ENCODE results near the gene ADGRD1.

ADGRD1 gene

DNA sequence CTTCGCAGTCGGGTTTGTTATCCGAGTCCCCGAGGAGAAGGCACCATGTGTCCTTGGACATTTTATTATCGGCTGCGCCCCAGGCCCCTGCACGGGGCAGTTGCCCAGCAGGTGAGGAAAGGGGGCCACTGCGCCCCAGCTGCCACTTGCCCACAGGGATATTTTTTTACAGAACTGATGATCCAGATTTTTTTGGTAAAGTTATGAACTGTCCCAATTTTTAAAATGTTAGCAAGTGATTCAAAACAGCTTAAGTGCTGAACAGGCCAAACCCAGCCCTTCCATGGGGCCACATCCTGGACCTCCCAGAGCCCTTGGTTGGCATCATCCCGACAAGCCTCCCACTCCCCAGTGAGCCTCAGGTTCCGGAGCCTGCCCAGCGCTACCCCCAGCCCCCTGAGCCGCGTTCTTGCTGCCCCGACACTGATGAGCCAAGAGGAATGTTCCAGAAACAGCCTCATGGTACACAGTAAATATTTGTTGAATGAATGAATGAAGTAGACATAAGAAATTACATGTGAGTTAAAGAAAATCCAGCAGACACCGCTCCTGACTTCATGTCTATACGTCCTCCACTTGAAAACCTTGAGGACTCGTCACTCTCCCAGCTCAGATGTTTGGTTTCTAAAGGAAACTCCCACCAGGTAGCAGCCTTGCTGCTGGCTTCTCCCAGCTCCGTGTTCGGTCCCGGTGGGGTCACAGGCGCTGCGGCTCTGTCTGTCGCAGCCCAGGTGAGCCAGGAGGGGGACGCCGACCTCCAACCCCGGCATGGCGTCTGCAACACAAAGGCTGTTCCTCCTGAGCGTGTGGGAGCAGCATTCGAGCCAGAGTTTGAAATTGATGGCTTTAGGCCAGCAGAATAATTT, 88.5 kb downstream of the ADGRD1 start:
- no peak for DNase-seq (ENCODE audit: low read depth)

DNA sequence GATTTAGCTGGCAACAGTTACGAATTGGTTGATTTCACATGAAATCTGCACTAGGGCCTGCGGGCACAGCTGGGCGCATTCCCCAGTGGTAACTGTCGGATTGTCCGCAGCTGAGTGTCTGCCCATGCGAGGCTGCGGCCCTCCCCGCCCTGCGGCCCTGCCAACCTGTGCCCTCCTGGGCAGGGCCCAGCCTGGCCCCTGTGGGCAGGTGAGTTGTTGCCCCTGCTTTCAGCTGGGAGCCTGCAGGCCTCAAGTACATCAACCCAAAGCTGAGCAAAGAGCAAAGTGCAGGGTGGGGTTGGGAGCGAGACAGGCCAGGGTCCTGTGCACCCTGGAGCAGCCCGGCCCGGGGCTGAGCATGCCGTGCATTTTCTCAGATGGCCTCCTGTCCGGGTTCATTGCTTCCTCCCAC, 89.1 kb downstream of the ADGRD1 start:
- DNase-seq (ENCODE audit: low read depth), result no peak

DNA sequence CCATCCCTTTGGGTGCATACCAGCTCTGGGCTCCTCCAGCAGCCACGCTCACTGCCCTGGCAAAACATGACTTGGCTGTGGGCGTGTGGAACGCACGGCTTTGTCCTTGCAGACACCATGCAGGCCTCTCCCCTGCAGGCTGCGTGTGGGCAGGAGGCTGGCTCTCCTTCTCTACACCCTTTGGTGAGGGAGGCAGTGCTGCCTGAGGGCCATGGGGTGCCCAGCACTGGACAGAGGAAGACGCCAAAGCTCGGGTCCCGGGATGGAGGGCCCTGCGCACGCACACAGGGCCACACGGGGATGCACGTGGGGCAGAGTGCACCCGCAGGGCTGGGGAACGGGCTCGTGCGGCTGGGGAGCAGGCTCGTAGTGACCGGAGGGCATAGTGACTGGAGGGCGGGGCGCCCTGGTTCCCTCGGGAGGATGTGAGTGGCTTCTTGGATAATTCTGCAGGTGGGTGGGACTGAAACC, 89.7 kb downstream of the ADGRD1 start:
- no peak for DNase-seq (ENCODE audit: low read depth)

DNA sequence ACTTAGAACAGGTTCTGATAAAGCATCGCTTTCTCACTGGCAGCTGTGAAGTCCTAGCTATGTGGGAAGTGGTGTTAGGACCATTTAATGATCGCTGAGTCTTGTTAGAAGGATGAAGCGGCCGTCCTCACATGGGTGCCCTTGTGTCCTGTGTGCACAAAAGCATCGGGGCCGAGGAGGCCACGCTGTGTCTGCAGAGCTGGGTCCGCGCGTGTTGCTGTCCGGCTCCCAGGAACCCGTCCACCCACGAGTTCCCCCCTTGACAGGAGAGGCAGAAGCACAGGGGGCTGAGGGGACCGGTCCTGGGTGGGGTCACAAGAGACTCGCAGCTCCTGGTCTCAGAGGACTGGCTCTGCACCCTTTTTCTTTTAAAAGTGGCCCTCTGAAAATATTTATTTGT, 90.4 kb downstream of the ADGRD1 start:
- no peak for DNase-seq (ENCODE audit: low read depth)

DNA sequence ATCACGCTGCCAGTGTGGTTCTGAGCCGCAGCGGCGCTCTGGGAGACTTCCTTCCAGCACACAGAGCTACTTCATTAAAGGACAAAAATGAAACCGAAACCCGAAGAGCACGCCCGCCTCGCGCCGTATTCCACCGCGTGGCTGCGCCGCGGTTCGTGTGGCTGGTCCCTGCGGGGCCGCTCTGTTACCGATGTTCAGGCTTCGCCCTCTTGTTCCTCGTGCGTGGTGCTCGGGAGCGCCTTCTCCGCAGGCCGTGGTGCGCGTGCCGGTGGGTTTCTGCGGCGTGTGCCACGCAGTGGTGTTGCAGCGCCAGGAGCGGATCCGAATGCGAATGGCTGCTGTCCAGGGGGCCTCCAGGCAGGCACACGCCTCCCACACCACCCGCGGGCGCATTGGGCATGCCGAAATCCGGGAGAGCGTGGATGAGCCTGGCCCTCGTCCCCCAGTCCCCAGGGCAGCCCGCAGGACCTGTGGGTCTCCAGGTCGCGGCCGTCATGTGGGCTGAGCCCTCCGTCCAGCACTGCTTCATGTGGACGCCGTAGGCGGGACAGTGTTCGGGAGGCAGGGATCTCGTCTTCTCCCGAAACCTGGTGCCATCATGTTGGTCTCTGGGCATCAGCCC, 91.2 kb downstream of the ADGRD1 start:
- no peak for DNase-seq (ENCODE audit: low read depth)

DNA sequence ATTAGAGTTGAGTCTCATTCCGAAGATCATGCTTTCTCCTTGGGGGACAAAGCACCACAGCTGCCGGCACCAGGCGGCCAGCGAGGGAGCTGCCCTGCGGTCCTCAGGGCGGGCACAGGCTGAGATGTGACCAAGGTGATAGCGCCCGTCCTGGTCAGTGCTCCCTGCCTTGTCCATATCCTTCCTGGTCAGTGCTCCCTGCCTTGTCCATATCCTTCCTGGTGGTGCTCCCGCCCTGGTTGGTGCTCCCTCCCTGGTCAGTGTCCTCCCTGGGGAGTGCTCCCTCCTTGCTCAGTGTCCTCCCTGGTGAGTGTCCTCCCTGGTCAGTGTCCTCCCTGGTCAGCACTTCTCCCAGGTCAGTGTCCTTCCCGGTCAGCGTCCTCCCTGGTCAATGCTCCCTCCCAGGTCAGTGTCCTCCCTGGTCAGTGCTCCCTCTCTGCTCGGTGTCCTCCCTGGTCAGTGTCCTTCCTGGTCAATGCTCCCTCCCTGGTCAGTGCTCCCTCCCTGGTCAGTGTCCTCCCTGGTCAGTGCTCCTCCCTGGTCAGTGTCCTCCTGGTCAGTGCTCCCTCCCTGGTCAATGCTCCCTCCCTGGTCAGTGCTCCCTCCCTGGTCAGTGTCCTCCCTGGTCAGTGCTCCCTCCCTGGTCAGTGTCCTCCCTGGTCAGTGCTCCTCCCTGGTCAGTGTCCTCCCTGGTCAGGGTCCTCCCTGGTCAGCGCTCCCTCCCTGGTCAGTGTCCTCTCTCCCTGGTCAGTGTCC, 92.2 kb downstream of the ADGRD1 start:
- no peak for DNase-seq (ENCODE audit: low read depth)

DNA sequence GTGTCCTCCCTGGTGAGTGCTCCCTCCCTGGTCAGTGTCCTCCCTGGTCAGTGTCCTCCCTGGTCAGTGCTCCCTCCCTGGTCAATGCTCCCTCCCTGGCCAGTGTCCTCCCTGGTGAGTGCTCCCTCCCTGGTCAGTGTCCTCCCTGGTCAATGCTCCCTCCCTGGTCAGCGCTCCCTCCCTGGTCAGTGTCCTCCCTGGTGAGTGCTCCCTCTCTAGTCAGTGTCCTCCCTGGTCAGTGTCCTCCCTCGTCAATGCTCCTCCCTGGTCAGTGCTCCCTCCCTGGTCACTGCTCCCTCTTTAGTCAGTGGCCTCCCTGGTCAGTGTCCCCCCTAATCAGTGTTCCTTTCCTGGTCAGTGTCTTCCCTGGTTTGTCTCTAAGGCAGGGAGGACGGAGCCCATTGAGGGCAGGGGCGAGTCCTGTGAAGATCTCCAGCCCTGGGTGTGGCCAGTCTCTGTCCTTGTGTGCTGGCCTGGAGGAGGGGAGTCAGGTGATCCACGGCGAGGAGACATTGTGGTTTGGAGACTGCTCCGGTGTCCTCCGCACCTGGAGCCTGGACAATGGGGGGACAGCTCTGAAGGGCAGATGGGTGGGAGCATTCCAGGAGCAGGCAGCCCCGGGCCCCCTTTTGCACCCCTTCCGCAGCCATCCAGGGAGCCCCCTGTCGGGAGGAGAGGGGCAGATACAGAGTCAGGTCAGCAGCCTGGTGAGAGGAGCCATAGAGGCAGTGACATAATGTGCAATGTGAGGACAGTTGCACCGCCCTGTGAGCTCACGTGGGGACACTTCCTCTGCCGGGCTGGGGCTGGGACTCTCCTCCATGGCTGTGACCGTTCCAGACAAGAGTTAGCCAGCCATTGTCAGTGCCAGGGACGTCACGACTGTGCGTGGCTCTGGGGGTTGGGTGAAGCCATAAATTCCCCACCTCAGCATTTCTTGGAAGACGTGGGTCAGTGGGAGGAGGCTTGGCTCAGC, 93.4 kb downstream of the ADGRD1 start:
- DNase-seq (ENCODE audit: low read depth), result no peak

DNA sequence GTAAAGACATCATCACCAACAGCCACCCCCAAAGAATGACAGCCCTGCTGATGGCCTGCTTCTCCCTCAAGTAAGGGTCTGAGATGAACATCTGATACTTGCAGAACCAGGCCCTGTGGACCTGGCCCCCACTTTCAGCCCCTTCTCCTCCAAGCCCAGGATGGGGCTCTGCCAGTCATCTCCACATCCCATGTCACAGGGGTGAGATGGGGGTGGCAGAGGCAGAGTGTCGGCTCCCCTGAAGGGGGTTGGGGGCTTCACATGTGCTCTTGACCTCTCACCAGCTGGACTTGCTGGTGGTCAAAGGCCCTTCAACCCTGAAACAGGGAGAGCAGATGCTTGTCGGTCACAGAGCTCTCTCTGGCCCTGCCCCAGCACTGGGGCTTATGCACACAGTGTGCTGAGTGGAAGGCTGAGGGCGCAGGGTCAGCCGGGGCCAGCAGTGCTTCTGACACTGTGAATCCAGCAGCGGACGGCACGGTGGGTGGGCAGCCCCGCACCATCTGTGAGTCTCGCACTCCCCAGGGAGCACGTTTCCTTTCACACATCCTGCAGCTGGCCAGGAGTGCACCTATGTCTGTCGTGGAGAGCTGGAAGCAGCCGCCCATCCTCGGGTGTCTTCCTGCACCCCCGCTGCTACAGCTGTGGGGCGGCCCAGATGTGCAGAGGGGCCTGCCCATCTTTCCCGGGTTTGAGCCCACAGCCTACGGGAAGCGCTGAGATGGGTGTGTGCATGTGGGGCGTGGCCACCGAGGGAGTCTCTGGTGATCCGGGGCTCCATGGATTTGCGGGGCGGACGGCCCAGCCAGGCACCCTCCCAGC, 94.3 kb downstream of the ADGRD1 start:
- DNase-seq (ENCODE audit: low read depth), result no peak

DNA sequence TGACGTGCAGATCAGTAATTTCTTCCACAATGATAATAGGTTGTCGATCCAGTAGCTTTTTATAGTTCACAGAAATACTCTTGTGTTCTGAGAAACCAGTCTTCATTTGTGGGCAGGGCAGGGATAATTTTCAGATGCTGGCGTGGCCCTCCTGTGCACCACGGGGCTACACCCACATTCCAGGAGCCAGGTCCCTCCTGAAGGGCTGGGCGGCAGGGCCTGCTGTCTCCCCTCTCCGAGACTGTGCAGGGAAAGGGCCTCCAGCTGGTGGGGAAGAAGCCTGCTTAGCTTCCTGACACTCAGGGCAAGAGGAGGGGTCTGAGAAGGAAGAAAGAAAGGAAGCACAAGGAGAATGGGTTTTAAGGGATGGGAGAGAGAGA, 94.9 kb downstream of the ADGRD1 start:
- DNase-seq (ENCODE audit: low read depth), result no peak

DNA sequence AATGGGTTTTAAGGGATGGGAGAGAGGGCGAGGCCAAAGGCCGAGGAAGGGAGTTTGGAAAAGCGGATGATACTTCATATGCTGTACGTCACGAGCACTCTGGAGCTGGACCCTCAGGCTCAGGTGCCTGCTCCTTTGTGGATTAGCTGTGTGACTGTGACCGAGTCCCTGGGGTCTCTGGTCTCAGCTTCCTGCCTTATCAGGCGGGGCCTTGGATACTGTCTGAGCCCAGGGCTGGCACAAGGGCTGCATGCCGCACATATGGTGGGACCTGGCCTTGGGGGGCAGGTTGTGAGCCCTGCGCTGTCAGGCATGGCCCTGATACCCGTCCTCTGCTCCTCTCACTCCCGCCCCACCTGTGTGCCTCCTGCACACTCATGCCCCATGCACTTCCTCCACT, 95.3 kb downstream of the ADGRD1 start:
- no peak for DNase-seq (ENCODE audit: low read depth)

DNA sequence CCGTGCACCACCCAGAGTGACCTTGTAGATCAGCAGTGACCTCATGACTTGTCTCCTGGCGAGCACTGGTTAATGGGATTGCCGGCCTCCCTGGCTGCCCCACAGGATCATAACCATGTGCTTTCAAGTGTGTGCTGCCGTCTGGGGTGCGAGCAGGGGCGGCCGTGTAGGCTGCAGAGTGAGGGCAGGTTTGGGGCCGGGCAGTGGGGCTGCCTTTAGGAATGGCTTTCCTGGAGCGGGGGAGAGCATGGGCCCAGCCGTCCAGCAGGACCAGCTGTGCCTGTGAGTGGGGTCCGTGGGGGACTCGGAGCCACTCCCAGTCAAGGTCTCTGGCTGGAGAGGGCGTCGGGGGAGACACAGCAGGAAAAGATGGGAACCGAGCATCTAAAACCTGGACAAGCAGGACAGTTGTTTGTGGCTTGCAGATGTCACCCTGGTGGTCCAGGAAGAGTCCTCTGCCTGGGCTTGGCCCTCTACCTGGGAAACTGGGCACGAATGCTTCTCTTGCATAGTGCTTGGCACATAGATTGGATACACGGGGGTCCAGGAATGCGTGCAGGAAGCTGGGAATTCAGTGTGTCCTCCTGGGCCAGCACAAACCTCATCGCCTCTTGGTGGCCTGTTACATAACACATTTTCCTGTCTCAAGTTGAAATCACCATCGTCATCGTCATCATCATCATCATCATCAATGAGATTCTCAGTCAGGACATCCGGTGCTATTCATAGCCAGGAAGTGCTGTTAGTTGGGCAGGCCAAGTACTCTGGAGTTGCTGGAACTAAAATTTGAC, 96.0 kb downstream of the ADGRD1 start:
- no peak for DNase-seq (ENCODE audit: low read depth)

DNA sequence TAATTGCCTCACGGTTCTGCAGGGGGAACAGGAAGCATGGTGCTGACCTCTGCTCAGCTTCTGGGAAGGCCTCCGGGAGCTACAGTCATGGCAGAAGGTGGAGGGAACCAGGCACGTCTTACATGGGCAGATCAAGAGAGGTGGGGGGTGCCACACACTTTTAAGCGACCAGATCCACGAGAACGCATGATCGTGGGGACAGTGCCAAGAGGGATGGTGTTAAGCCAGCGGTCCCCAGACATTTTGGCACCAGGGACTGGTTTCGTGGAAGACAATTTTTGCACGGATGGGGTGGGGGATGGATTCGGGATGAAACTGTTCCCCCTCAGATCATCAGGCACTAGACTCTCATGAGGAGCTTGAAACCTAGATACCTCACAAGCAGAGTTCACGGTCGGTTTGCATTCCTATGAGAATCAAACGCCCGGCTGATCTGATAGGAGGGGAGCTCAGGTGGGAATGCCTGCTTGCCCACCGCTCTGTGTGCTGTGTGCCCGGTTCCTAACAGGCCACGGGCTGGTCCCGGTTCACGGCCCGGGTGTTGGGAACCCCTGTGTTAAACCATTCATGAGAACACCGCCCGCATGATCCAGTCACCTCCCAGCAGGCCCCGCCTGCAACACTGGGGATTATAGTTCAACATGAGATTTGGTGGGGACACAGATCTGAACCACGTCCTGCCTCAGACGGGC, 96.9 kb downstream of the ADGRD1 start:
- DNase-seq (ENCODE audit: low read depth), result no peak

DNA sequence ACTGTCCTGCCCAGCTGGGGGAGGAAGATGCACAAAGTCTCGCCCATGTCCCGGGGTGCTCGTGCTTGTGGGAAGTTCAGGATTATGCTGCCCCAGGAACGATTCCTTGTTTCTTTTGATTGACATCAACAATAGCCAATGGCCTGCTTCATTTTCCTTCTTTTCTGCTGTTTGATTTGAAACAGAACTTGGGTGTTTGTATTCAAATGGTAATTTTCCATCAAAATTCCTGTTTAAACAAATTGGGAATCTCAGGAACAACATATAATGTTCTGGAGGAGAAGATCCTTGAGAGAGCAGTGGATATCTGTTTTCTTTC, 97.4 kb downstream of the ADGRD1 start:
- no peak for DNase-seq (ENCODE audit: low read depth)

DNA sequence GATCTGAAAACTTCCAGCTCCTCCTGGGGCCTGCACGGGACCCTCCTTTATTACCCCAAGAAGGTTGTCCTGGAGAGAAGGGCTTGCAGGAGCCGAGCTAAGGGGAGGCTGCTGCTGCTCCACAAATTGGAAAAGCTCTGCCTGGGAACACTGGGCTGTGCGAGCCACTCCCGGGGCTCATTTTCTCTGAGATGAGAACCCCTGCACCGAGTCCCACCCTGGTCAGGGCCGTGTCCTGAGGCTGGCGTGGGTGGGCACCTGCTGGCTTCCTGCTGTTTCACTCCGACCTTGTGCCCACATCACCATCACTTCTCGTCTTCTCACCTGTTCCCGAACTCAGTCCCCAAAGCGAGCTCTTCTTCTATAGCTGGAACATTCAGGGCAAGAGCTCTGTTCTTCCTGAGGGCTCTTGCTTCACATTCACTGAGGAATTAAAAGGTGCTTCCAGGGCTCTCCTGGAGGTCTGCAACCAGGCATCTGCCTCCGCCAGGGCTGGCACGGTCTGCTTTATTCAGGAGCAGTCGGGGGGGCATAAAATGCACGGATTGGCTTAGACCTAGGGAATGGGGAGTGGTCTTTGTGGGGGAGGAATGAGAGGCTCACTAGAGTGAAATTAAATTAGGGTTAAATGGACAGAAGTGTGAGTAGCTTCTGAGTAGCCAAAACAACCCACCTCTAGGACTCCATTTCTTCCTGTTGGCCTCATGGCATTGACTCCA, 98.5 kb downstream of the ADGRD1 start:
- no peak for DNase-seq (ENCODE audit: low read depth)

DNA sequence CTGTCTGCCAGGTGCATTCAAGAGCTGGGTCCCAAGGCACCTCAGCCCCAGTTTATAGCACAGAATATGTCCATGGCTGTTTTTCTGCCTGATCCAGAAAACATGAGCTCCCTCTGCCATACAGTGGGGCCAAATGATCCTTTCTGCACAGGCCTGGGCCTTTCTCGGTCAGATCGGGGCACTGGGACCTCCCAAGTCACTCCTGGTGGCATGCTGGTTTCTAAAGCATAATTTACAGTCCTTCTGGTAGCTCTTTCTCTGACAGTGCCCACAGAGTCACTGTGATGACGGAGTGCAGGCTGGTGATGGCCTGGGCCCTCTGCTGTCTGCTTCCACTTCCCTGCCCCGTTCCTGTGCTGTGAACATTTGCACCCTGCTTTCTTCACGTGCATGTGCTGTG, 99.2 kb downstream of the ADGRD1 start:
- no peak for DNase-seq (ENCODE audit: low read depth)

DNA sequence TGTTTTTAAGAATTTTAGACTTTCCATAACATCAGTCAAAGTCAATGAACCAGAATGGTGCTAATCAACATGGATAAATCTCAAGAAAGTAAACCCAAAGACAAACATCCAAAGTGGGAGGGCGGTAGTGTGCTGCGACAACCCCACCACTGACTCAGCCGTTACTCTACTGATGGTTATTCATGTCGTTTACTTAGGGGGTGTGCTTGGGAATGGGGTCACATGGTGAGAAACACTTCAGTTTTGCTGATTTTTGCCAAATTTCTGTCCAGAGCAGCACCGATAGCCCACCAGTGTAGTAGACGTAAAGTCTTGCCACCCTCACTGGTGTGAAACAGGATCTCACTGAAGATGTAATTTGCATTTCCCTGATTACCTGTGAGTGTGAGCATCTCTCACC, 99.9 kb downstream of the ADGRD1 start:
- DNase-seq (ENCODE audit: low read depth), result no peak

DNA sequence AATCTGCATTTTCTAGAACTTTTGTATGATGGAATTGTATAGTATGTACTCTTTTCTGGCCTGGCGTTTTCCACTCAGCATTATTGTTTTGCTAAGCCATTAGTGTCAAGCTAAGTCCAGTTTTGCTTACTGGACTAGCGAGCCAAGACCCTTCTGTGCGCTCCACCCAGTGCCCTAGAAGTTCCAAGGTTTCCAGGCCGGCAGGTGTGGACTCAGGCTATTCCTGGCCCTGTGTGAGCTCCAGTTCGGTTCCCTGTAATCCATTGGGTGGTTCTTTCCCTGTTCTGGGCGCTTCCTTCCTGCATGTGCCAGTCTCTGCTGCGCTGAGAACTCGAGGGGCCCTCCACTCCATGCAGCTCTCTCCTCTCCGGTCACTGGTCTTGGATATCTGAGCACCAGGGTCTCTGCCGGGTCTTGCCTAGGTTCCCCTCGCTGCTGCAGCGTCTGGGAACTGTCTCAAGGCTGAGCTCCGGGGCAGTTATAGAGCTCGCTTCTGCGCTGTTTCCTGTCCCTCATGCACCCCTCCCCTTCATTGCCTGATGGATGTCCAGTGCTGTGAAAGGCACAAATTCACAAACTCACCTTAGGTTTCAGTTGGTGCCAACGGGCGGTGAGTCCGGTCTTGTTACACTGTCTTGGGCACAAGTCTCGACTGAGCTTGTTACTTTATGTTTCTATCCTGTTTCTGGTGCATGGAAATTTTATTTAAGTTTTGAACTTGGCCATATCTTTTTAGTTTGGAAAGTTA, 100.8 kb downstream of the ADGRD1 start:
- no peak for DNase-seq (ENCODE audit: low read depth)

DNA sequence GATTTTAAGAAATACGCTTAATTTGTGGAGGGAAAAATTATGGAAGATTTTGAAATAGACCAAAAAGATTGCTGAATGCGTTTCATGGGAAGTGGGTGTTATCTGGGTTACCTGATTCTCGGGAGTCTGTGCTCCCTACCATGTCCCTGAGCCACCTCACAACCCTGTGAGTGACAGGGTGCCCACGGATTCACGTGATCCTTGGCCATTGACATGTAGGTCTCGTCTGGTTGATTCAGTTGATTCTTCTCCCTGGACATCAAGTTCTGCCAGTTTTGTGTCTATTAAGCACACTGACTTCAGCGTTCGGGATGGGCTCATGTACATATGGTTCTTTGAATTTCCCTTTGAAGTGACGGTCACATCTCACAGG, 101.4 kb downstream of the ADGRD1 start:
- DNase-seq (ENCODE audit: low read depth), result no peak
